Stimulated activated CD8-positive, alpha-beta memory T cell treated with anti-CD3 and anti-CD28 coated beads, Interleukin-7, amount 100 ng/mL, for 24 hours (primary cell): ENCODE data around the gene CDK1.

ENCODE experiments used
- DNase-seq: peaks from one replicate; pipeline ENCODE4 v3.0.0-alpha.2; 2020; ENCODE audit warnings: low read depth

CDK1 gene

DNA sequence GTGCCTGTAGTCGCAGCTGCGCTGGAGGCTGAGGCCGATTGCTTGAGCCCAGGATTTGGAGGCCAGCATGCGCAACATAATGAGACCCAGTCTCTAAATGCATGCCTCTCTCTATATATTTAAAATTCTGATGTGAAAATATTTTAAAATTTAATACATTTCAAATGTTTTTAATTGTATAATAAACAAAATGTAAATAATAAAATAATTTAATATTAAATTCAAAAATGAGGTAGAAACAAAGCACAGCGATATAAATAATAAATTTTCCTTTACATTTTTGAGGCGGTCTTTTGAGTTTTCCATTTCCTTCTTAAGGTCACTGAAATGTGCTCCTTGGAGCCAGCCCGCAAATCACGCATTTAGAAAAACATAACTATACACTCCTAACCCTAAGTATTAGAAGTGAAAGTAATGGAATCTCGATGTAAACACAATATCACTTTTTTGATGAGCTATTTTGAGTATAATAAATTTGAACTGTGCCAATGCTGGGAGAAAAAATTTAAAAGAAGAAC, 523 bp upstream of the CDK1 start:
- DNase-seq: no peak

DNA sequence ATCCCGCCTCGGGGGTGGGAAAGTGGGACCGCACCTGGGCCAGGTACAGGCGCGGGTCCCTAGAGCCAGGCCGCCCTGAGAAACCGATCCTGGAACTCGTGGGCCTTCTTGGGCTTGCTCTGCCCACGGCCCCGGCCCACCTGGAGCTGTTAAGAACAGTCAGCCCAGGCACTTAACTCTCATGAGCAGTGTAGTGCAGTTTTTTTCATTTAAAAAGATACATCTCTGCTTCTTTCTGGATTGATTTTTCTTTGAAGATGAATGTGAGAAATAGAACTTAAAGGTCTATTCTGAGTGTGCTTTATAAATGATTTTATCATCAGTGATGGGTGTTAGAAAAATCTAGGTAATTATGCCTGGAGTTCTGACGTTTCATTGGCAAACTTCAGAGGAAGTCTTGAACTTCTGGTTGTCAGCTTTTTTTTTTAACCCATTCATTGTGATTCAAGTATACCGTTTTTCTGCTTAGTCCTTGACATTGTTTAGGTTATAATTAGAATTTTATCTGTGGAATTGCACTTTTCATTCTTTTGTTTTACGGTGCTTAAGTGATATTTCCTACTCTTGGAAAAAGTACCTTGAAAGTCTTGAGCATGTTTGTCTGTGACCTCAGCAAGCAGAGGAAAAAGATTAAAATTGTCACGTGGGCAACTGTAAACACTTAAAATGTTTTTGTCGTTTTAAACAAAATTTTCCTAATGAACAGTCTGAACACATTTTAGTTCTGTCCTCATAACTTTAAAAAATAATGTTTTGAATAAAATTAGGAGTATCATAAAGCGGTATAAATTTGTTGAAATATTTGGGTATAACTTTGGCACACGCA, 906 bp downstream of the CDK1 start:
- no peak for DNase-seq

DNA sequence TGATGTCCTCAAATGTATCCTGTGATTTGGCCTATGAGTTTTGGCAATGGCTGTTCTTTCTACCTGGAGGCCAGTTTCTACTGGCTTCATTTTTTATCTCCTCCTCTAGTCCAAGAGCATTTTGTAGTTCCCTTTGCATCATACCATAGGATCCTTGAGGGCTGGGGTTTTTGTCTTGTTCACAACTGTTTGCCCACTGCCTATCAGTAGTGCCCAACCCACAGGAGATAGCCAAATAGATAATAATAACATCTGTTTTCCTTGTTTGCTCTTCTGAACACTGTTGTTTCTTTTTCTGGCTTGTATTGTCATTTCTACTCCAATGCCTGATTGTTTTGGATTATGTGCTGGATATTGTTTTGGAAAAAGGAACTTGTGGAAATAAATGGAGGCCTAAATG, 3.4 kb downstream of the CDK1 start:
- DNase-seq: no peak

DNA sequence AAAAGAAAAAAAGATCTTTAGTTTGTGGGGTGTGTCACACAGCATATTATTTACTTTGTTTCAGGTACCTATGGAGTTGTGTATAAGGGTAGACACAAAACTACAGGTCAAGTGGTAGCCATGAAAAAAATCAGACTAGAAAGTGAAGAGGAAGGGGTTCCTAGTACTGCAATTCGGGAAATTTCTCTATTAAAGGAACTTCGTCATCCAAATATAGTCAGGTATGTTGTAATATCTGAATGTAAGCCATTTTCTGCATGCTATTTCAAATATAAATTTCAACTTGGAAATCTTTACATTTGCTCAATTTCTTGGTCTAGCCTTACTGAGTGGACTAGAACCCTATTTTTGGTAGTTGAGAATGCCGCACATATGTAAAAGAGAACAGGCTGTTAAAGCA, 6.4 kb downstream of the CDK1 start:
- no peak for DNase-seq

DNA sequence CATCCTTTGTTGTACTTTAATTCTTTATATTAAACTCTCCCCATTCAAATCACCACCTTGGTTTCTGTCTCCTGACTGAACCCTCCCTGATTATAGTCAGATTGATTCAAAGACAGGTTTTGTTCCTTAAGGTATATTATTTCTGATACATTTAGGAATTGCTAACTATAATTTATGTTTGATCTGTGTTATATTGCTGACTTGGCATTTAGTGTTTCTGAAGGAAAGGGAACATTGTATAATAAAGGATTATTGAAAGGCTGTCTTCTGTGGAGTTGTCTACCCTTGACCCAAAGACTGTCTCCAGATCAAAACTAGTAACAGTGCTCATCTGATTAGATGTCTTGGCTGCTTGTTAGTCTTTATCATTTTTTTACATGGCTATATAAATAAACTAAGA, 10.3 kb downstream of the CDK1 start:
- DNase-seq: no peak

DNA sequence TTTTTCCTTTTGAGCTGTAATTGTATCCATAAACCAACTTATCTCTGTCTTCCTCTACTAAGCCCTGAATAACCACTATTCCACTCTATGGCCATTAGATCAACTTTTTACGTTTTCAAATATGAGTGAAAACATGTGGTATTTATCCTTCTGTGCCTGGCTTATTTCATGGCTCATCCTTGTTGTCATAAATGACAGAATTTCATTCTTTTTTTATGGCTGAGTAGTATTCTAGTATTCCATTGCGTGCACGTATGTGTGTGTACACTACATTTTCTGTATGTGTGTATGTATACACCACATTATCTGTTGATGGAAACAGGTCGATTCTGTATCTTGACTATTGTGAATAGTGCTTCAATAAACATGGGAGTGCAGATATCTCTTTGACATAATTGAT, 11.1 kb downstream of the CDK1 start:
- DNase-seq: no peak

DNA sequence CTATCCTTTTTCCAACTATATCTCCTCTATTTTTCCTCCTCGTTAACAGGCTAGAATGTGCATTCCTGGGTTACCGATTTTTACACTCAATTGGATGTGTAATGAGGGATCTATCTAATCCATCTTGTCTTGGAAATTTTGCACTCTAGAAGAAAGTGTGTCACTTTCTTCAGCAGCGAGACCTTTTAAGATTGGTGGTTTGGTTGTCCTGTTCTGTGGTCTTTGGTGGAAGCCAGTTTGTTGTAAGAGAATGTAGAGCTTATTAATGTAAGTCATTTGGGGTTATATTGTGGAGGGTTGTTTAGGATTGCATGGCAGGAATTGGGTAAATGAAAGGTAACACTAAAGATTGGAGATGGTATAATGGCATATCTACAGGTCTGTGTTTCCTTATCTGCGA, 16.7 kb downstream of the CDK1 start:
- no peak for DNase-seq

DNA sequence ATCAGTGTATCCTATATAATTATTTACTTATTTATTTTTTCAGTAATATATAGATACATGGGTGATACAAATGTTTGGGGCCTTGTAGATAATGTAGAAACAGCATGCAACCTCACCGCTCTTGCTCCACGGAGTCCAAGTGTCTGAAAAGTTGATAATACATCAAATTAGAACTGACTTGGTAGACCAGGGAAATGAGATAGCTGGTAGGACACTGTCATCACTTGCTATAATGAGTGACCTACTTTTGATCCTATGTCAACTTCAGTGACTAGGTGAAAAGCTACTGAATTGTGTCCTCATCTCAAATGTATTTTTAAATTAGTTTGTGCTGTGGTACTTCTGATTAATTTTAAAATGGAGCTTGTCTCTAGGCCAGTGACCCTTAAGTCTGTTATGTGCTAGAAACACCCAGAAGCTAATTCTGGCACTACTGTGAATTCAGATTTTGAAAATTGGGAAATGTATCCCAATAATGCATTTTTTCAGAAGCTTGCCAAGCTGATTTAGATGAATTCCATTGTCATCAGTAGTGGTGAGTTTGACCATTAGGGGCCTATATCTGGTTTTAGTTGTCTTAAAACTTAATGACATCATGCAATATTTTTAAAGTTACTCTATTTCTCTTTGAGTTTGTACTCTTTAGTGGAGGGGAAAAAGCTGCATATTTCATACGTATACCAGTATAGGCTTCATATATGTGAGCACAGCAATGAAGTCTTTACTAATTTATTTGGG, 17.4 kb downstream of the CDK1 start:
- no peak for DNase-seq

DNA sequence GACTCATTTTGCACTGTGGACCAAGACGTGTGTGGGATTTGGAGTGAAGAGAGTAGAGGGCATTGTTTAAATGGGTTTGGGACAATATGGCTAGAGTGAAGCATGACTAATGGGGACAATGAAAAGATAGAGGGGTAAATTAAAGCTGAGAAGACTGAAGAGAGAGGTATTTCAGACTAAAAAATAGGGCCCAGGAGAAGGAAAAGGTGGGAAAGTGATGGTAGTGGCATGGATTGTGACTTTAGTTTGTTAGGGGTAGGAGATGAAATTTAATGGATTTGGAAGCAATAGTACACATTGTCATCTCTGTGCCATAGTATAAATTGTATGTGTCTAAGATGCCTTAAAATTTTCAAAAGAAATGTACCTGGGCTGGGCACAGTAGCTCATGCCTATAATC, 18.2 kb downstream of the CDK1 start:
- no peak for DNase-seq

DNA sequence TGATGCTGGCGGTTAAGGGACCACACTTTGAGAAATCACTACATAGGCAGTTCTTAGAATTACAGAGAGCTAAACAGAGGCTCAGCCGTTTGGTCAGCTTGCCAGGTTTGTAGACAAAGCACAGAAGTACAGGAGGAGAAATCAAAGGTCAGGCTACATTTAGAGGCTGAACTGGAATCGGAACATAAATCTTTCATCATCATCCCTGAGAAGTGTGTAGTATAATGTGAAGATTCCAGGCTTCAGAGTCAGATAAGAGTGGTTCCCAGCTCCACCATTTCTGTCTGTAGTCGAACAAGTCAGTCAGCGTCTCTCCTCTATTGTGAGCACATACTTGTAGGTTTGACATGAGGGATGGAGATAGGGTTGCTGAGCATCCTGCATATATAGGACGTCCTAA, 18.9 kb downstream of the CDK1 start:
- DNase-seq: no peak

DNA sequence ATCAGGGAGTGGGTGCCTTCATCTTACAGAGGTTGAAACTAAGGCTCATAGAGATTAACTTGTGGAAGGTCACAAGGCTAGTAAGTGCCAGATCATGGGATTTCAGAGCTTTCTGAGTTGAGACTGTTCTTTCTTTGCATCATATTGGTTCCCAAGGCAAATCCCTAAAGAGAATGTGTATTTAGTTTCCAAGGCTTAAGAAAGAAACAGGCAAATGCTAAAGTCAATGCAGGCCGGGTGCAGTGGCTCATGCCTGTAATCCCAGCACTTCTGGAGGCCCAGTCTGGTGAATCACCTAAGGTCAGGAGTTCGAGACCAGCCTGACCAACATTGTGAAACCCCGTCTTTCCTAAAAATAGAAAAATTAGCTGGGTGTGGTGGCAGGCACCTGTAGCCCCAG, 19.8 kb downstream of the CDK1 start:
- DNase-seq: no peak

DNA sequence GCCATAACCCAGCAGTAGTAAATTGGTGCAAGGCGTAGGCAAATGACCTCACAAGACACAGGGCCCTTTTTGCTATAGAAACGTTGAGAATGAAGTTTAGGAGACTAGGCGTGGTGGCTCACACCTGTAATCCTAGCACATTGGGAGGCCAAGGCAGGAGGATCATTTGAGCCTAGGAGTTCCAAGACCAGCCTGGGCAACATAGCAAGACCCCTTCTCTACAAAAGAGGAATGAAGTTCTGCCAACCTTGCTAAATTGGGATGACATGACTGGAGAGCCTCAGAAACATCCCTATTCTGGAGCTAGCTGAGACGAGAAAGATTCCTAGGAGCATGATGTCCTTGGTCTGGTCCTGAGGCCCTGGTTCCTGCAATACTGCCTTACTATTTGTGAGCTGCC, 20.6 kb downstream of the CDK1 start:
- DNase-seq: no peak

DNA sequence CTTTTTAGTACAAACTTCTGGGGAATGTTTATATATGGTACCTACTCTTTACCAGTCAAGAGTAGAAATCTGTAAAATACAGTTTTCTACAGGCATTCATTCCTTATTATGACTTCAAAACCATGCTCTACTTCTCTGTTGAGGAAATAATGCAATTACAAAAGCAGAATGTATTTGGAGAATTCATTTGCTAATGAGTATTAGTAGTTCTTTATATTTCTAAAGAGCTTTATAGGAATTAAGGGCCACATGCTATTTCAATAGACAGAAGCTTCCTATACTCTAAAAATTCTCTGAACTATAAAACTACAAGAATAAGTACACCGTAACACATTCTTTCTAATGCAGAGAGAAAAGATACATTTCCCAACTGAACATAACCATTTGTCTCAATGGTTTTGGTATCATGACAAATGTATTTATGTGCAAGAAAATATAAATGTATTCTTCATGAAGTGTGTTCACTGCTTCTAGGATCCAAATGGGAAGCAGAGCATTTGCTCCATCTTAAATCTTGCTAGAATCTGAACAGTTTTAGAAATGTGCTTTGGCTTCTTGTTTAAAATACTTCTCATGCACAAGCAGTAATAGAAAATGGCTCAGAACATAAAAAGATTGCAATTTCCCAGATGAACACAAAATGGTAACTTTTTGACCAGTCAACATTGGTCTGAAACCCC, 21.8 kb downstream of the CDK1 start:
- DNase-seq: no peak

DNA sequence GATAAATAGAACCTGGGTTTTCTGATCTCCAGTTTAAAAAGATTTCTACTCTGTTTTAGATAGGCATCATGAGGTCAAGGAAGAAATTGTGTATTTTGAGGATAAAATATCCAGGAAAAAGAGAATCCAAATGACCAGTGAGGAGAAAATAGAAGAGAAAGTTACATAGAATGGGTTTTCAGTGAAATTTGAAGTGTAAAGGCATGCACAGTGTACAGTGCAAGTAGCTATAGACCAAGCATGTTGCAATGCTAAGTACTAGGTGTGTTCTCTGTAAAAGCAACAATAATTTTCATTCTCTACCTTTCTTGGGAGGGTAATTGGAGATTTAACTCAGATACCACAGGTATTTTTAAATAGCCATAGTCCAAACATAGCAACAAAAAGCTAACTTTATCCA, 22.6 kb downstream of the CDK1 start:
- no peak for DNase-seq

DNA sequence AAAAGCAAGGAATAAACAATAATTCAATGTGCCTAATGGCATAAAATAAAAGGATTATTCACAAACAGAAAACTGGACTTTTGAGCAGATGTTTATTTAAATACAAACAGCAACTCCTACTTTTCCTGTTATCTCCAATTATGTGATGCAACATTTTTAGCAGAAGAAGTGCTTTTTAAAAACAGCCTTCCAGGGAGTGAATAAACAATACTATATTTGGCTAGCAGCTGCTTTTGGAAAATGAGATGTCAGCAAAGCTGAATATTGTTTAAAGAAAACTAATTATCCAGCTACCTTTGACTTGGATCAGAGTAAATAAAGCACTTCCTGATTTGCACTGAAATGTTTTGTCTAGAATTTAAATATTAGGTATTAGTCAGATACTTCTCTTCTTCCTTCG, 23.2 kb downstream of the CDK1 start:
- no peak for DNase-seq

DNA sequence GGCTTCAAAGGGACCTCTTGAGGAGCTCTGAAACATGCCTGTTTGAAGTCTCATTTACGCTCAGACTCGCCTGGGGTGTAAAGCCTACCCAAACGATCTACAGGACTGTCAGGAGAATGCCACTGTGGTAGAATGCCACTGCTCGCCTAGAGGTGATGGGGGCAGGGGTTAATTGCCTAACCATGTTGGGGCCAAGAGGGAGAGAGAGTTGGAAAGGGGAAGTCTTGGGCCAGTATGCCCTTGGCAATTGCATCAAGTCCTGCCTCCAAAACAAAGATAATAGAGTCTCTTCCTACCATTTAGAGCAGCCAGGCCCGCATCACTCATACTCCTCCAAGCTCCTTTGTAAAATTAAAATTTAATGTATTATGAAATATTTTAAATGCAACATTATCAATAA, 25.2 kb downstream of the CDK1 start:
- DNase-seq: no peak

DNA sequence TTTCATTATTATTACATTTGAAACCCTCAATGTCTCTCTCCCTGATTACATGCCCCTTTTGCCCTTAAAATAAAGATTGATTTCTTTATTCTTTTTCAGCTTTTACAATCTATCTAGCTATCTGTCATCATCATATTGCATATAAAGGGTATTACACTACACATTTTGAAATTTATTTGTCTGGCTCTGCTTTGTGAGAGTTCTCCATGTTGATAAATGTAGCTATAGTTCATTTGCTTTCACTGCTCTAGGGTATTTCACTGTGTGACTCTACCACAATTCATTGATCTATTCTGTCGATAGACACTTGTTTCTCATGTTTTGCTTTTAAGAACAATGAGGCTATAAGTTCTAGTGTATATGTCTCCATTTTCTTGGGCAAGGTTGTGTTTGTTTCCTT, 25.6 kb downstream of the CDK1 start:
- no peak for DNase-seq

DNA sequence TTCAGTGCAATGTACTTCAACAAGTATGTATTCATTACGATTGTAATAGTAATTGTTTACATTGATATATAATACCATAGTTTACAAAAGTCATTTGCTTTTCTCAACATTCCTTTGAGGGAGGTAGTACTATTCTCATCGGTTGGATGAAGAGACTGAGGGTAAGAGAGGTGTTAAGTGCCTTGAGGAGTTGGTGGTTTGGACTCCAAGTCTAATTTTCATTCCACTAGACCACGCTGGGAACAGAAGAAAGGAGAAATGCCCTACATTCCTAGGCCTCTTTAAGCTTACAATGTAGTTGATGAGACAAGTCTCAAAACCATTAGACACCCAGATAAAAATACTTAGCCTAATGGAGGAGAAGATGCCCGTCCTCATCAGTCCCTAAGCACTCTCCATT, 28.6 kb downstream of the CDK1 start:
- DNase-seq: no peak

DNA sequence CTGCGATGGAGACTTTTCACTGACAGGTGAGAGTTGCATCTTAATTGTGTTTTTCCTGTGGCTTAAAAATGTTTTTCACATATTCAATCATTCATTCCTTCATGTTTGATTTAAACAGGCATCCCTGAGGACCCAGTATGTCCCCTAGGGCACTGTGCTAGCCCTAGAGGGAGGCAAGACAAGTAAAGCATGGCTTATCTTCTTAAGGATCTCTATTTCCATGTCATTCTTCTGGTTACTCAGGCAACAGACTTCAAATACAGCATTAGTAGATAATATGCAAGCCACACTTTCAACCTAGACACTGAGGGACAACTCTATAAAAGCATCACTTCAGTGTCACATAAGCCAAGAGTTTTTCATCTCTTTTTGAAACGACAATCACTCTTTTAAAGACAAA, 29.2 kb downstream of the CDK1 start:
- DNase-seq: no peak

DNA sequence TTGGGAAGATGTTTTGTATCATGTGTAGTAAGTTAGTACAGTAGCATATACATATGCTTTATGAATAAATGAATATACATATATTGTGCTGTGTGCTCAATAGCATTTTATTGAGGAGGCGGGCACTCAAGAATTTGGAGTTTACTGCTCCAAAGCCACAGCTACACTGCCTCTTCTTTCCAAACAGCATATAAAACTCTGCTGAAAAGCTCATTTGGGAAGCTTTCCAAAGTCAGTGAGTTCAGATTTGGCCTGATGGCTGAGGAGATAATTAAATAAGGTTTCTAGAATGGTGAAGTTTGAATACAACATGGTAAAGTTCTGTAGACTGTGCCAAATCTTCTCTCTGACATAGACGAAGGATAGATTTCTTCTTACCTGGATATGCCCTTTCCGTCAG, 29.8 kb downstream of the CDK1 start:
- DNase-seq: no peak

DNA sequence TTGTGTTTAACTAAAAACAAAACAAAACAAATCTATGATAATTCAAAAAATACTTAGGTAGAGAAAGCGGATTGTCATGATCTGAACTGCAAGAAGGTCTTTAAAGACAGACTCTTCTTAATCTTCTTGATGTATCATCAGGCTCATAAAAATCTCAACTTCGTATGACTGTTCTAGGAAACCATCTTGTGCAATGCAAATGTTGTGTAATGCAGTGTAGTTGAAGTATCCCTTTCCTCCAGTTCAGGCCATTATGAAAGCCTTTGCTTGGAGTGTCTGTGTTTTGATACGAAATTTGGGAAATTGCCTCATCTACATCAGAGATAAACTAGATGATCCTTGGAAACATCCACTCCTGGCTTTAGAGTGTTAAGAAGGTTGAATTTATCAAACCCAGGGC, 30.9 kb downstream of the CDK1 start:
- DNase-seq: no peak

DNA sequence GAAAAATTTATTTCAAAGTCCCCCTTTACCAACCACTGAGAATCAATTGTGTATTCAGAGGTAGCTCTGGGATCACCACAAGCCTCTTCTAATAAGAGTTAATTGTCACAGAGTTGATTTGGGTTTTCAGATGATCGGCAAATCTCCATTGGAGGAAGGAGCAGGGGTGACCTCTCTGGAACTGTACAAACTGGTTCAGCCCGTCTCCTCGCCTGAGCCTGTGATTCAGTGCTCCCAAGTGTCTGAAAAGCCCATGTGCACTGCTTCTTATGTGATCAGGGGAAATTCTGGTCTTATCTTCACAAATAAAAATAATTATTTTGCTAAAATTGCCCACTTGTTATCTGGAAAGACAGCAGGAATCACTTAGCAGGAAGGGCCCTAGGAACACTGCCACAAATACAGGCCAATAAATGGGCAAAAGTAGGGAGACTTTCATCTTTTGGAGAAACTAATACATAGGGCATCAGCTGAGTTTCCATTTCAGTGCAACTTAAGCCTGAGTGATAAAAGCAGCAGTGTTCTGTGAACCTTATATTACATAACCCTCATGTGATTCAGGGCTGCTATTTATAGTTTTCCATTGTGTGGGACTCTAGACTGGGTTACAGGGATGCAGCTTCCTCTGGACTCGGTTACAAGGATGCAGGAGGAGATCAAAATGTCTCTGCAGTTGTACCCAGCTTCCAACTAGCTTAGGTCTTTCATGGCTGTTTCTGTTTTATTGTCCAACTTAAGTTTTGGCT, 32.3 kb downstream of the CDK1 start:
- DNase-seq: no peak
